HFF-Myc (cell line): Measurements from ENCODE around the gene LHX2.

Source experiments
- DNase-seq: peaks from one replicate; pipeline ENCODE4 v3.0.0-alpha.2; 2011; ENCODE audit warnings: low read depth; ENCODE audit errors: extremely low read depth
- H3K4me3 ChIP-seq: replicated peaks from 2 replicates; pipeline ENCODE4 v1.5.1; 2011; ENCODE audit warnings: low read depth, mild to moderate bottlenecking, control low read depth, low read length
- TF ChIP-seq, protein P1 (sequence below): IDR thresholded peaks from 2 replicates; pipeline ENCODE4 v1.5.1; 2012; ENCODE audit warnings: mild to moderate bottlenecking, low read depth, low read length, control low read depth; ENCODE audit errors: missing control alignments

LHX2 gene

GRCh38 chr9:124022201-124023121 lies 10.9 kb downstream of the LHX2 start:
- no peak overlapping the region for H3K4me3 ChIP-seq
- no peak for DNase-seq
- TF ChIP-seq, protein P1, sequence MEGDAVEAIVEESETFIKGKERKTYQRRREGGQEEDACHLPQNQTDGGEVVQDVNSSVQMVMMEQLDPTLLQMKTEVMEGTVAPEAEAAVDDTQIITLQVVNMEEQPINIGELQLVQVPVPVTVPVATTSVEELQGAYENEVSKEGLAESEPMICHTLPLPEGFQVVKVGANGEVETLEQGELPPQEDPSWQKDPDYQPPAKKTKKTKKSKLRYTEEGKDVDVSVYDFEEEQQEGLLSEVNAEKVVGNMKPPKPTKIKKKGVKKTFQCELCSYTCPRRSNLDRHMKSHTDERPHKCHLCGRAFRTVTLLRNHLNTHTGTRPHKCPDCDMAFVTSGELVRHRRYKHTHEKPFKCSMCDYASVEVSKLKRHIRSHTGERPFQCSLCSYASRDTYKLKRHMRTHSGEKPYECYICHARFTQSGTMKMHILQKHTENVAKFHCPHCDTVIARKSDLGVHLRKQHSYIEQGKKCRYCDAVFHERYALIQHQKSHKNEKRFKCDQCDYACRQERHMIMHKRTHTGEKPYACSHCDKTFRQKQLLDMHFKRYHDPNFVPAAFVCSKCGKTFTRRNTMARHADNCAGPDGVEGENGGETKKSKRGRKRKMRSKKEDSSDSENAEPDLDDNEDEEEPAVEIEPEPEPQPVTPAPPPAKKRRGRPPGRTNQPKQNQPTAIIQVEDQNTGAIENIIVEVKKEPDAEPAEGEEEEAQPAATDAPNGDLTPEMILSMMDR, result no peak

GRCh38 chr9:124024107-124024506 lies 12.5 kb downstream of the LHX2 start:
- TF ChIP-seq, protein P1, result no peak
- H3K4me3 ChIP-seq, result no peak overlapping the region
- DNase-seq, result no peak

DNA sequence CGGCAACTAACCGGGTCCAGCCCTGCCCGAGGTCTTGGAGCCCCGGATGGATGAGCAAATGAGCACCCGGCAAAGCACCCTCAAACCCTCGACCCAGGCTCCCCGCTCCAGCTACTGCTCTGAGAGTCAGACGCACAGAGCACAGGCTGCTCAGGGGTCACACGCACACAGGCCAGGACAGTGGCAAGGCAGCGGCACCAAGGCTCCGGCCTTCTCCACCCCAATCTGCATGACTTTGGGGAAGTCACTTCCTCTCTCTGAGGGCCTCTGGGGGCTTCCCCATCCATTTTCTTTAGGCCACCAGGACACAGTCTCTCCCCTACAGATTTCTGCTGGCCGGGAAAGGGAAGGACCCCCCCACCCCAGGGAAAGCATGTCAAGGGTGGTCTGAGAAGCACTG lies 18.0 kb downstream of the LHX2 start:
- DNase-seq, result no peak
- H3K4me3 ChIP-seq, result no peak overlapping the region
- TF ChIP-seq, protein P1, result no peak

DNA sequence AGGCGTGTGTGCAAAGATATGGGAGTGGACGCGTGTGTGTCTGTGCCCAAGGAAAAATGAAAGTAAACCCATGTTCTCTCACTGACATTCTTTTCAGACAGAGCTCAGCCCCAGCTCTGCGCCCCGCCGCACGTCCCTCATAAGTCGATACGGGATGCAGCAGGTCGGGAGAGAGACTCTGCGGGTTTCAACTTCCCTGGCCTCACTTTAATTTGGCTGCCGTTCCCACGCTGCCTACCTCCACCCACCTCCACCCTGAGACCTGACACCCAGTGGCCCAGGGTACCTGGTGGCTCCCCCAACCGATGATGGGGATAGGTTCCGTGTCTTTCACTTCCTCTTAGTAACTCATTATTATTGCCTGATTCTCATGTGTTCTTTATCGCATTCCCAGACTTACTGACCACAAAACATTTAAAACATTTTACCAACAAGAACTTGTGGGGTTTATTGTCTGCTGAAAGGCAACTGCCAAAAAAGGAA lies 19.4 kb downstream of the LHX2 start:
- no peak for DNase-seq
- H3K4me3 ChIP-seq, result peak overlapping the region; percentile 42

DNA sequence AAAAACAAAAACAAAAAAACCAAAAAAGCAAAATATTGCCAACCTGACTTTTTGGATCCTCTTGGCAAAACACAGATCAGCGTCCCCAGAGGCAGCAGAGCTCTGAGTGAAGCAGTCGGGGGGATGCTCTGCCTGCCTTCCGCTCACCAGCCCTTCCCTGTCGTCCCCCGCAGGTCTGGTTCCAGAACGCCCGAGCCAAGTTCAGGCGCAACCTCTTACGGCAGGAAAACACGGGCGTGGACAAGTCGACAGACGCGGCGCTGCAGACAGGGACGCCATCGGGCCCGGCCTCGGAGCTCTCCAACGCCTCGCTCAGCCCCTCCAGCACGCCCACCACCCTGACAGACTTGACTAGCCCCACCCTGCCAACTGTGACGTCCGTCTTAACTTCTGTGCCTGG lies 20.7 kb downstream of the LHX2 start:
- TF ChIP-seq, protein P1, result no peak
- no peak overlapping the region for H3K4me3 ChIP-seq
- no peak for DNase-seq

More for the DNA sequence above, 19.4 kb downstream of the LHX2 start:
- TF ChIP-seq, protein P1, result no peak

GRCh38 chr9:124033348-124033747 lies 21.8 kb downstream of the LHX2 start:
- TF ChIP-seq, protein P1, result no peak
- DNase-seq, result no peak
- no peak overlapping the region for H3K4me3 ChIP-seq

- no peak for DNase-seq
- no peak overlapping the region for H3K4me3 ChIP-seq
- TF ChIP-seq, protein P1, result no peak
These were observed 22.4 kb downstream of the LHX2 start for GRCh38 chr9:124033967-124034366.
